ENCODE measurements around the gene GPR108. TPM values are rescaled to one million over a fixed set of nuclear protein-coding genes. Genes with fewer than 3 reads are reported as not detected.
"Not testable (repeated sequence)": the region's sequence is repeated elsewhere in the genome, so short reads cannot be mapped to it uniquely, and the experiment has no call there.

GPR108 gene
- total RNA-seq, 1 donor from 2014 or later, result 8.6 TPM

- DNase-seq (ENCODE audit: low spot score in 2 of 2) (no peak), FAIRE-seq (no peak)
These were observed 26.9 kb downstream of the GPR108 start for GRCh38 chr19:6710273-6711077.

DNA sequence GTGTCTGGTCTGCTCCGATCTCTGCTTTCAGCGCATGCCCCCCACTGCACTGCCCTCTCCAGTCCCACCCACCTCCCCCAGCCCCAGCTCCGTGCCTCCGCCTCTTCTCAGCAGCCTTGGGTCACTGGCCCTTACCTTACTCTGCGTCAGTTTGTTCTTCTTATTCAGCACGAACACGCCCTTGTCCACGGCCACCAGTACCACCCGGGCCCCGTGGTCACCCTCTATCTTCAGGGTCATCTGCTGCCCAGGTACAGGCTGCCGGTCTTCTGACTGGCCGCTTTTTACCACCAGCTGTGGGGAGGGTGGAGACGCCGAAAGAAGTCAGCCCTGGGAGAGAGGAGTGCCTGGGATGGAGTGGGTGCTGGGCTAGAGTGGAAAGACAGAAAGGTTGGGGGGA, 27.8 kb downstream of the GPR108 start:
- FAIRE-seq, result no peak

GRCh38 chr19:6708913-6709312, 28.5 kb downstream of the GPR108 start:
- not testable (repeated sequence) for FAIRE-seq; DNase-seq (ENCODE audit: low spot score in 2 of 2)

More for the DNA sequence above, 27.8 kb downstream of the GPR108 start:
- no peak for DNase-seq (ENCODE audit: low spot score in 2 of 2)

- no peak for FAIRE-seq
- DNase-seq (ENCODE audit: low spot score in 2 of 2), result no peak
These were observed 29.0 kb downstream of the GPR108 start for GRCh38 chr19:6708346-6708745.

GRCh38 chr19:6707658-6708018, 29.7 kb downstream of the GPR108 start:
- DNase-seq (ENCODE audit: low spot score in 2 of 2), result no peak
- FAIRE-seq, result no peak

DNA sequence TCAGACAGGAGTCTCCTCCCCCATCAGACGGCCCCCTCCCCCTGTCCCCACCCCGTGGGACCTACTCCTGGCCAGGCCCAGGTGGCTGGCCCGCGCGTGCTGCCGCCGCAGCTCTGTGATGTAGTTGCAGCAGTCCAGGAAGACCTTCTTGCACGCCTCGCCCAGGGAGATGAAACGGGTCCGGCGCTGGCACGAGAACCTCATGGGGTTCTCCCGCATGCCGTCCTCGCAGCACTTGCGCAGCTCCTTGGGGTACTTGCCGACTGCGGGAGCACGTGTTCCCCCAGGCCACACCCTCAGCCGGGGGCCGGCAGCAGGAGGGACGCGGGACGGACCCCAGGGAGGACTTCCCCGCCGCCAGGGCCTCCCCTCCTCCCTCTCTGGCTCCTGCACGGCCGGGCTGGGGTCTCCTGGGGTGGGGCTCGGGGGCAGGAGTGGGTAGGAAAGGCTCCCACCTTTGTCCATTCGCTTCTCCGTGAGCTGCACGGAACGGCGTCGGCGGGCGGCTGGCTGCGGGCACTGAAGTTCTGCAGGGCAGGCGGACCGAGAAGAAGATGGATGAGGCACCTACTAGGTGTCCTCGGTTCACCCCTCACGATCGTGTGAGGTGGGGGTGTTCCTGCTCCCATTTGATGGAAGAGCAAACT, 30.2 kb downstream of the GPR108 start:
- DNase-seq (ENCODE audit: low spot score in 2 of 2), result no peak
- FAIRE-seq, result no peak

DNA sequence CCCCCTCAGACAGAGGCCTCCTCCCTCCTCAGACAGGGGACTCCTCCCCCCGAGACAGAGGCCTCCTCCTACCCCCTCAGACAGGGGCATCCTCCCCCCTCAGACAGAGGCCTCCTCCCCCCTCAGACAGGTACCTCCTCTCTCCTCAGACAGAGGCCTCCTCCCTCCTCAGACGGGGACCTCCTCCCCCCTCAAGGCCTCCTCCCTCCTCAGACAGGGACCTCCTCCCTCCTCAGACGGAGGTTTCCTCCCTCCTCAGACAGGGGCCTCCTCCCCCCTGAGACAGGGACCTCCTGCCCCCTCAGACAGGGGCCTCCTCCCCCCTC, 30.8 kb downstream of the GPR108 start:
- DNase-seq (ENCODE audit: low spot score in 2 of 2), result no peak
- FAIRE-seq, result no peak

DNA sequence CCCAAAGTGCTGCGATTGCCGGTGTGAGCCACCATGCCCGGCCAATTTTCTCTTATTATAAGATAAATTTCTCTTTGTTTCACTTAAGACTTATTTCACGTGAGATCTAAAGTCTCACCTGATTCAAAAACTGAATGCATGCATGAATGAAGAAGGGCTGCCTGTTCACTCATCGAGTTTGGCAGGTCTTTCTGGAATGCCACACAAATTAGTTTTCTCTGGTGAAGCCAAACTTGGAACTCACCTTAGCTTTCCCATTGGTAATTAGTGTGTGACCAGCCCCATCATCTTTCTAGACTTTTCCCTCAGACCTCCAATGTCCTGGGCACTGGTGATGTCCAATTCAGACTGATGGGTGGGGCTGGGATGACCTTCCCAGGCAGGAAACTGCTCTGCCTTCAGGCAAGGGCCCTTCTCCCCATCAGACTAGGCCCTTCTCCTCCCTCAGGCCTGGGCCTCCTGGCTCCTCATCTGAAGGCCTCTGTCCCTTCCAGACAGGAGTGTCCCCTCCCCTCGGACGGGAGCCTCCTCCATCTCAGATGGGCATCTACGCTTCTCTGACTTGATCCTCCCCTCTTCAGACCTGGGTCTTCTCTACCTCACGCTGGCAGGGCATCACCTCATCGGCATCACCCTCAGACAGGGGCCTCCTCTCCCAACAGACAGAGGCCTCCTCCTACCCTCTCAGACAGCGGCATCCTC, 31.3 kb downstream of the GPR108 start:
- no peak for FAIRE-seq
- DNase-seq (ENCODE audit: low spot score in 2 of 2), result no peak

DNA sequence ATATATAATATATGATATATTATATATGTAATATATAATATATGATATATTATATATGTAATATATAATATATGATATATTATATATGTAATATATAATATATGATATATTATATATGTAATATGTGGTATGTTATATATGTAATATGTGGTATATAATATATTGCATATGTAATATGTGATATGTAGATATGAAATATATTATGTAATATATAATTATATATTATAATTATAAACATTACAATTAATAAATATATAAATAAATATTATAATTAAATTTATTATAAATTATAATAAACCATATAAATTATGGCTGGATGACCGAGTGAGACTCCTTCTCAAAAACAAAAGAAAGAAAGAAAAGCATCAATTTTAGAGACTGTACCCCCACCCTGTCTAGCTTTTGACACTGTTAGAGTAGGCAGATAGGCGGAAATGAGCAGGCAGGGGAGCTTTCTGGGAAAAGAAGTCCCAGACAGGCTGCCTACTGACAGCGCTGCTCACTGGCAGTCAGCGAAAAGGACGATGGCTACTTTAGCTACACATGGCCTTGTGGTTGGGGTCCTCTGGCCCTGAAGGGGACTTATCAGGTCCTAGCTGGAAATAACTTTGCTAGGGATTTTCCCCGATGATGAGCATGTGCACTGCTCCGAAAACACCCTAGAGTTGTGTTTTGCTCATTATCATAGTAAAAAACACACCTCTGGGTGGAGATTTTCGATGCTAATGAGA, 36.6 kb downstream of the GPR108 start:
- DNase-seq (ENCODE audit: low spot score in 2 of 2) (no peak), FAIRE-seq (peak; percentile 100)

GRCh38 chr19:6699935-6700334, 37.4 kb downstream of the GPR108 start:
- FAIRE-seq (no peak), DNase-seq (ENCODE audit: low spot score in 2 of 2) (no peak)

- DNase-seq (ENCODE audit: low spot score in 2 of 2) (no peak), FAIRE-seq (no peak)
These were observed 40.1 kb downstream of the GPR108 start for GRCh38 chr19:6697291-6697690.

GRCh38 chr19:6696239-6696820, 41.0 kb downstream of the GPR108 start:
- FAIRE-seq (no peak), DNase-seq (ENCODE audit: low spot score in 2 of 2) (no peak)

DNA sequence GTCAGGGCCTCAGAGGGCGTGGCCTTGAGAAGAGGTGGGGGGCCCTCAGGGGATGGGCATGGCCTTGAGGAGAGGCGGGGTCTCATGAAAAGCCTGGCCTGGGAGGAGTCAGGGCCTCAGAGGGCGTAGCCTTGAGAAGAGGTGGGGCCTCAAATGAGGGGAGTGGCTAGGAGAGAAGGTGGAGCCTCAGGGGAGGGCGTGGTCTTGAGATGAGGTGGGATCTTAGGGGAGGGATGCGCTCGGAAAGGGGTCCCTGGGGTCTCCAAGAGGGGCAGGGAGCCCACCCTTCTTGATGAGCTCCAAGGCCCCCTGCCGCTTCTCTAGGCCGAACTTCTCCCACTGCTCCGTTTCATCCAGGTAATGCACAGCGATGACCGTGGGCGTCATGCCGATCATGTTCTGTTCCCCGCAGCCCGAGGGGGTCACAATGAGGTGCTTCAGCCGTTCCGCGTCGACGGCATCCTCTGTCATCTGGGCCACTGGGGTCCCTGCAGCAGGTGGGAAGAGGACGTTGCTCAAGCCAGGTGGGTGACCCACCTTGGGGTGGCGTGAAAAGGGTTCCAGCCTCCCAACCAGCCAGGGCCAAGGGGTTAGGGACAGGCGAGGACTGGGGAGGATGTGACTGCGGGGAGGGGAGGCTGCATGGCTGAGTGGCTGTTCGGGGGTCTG, 43.1 kb downstream of the GPR108 start:
- FAIRE-seq (no peak), DNase-seq (ENCODE audit: low spot score in 2 of 2) (no peak)

DNA sequence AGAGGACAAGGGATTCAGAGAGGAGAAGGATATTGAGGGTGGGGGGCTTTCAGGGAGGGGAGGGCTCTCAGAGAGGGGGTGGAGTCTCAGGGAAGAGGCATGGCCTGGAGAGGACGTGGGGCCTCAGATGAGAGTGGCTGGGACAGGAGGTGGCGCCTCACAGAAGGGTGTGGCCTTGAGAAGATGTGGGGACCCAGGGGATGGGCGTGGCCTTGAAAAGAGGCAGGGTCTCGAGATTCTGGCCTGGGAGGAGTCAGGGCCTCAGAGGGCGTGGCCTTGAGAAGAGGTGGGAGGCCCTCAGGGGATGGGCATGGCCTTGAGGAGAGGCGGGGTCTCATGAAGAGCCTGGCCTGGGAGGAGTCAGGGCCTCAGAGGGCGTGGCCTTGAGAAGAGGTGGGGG, 43.7 kb downstream of the GPR108 start:
- DNase-seq (ENCODE audit: low spot score in 2 of 2), result no peak

DNA sequence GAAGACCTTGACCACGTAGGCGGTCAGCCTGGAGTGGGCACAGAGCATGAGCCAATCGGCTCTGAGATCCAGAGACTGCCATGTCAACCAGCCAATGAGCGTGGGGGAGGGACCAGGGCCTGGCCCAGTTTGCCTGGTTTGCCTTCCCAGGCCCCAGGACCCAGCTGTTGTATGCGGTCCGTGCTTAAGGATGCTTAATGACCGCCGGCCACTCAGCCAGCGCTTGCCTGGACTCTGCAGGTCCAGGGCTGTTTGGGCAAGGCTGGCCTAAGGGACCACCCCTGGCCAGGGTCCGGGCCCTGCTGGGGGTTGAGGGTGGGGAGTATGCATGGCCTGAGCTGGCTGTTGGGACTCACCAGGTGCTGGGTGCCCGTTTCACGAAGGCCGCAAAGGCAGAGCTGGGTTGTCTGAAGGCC, 44.3 kb downstream of the GPR108 start:
- FAIRE-seq (no peak), DNase-seq (ENCODE audit: low spot score in 2 of 2) (no peak)

More for the DNA sequence above, 43.7 kb downstream of the GPR108 start:
- FAIRE-seq, result no peak

DNA sequence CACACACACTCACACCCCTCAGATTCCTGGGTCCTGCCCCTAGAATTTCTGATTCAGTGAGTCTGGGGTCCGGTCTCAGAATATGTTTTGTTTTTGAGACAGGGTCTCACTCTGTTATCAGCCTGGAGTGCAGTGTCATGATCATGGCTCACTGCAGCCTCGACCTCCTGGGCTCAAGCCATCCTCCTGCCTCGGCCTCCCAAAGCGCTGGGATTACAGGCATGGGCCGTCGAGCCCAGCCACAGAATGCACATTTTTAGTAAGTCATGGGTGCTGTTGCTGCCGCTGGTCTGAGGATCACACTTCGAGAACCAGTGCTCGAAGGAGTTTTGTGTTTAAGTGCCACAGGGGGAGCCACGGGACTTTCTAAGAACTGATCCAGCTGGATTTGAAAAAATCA, 45.4 kb downstream of the GPR108 start:
- FAIRE-seq (no peak), DNase-seq (ENCODE audit: low spot score in 2 of 2) (no peak)

GRCh38 chr19:6691342-6691741, 46.0 kb downstream of the GPR108 start:
- FAIRE-seq (no peak), DNase-seq (ENCODE audit: low spot score in 2 of 2) (no peak)

DNA sequence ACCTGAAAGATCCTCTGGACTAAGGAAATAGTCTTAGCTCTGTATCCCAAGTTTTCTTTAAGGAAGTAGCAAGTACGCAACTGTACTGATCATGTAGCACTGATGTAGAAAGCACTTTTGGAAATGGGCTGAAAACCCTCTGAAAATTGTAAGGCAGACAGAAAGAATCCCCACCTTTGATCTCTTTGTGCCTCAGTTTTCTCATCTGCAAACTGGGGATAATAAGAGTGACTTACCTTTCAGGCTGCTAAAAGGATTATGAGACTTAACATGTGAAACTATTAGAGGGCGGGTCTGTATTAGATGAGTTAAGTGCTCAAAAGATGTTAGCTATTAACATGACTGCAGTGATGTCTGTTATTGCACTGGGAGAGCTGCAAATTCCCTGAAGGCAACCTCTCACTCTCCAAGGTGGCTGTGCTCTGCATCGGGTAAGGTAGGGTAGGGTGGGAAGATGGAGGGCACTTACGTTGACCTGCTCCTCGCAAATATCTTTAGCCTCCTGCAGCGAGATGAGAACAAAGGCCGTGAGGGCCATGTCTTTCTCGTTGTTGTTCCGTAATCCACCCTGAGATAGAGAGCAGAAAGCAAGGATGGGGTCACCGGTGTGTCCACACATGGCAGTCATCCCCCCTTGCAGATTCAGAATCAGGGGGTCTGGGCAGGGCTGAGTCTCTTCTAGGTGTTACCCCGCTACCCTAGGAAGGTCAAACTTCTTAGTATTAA, 47.1 kb downstream of the GPR108 start:
- no peak for FAIRE-seq
- DNase-seq (ENCODE audit: low spot score in 2 of 2), result no peak

- FAIRE-seq (no peak), DNase-seq (ENCODE audit: low spot score in 2 of 2) (no peak)
These were observed 50.3 kb downstream of the GPR108 start for GRCh38 chr19:6687114-6687513.
